ENCODE results near the gene SLF2.

The SLF2 gene

GRCh38 chr10:100909501-100910263 is 3.1 kb upstream of the SLF2 start:
- DNase-seq (ENCODE audit: insufficient read length, low spot score) (no peak), FAIRE-seq (peak; percentile 72)
- TF ChIP-seq SPI1 (IDR thresholded peaks at IDR 0.05; ENCODE audit: low read depth, low read length) (no peak), TAF1 (IDR thresholded peaks at IDR 0.05; ENCODE audit: low read depth, low read length) (no peak), POU2F2 (IDR thresholded peaks at IDR 0.05; ENCODE audit: low read depth, low read length) (no peak), PAX5 (IDR thresholded peaks at IDR 0.05; ENCODE audit: insufficient read depth, low read length, severe bottlenecking) (no peak), POLR2A (IDR thresholded peaks at IDR 0.05; ENCODE audit: low read depth, low read length) (no peak), POLR2AphosphoS5 (IDR thresholded peaks at IDR 0.05; ENCODE audit: low read depth, low read length) (no peak)

GRCh38 chr10:100911472-100911871 is 1.3 kb upstream of the SLF2 start:
- TF ChIP-seq POU2F2 (IDR thresholded peaks at IDR 0.05; ENCODE audit: low read depth, low read length) (no peak), PAX5 (IDR thresholded peaks at IDR 0.05; ENCODE audit: insufficient read depth, low read length, severe bottlenecking) (no peak), POLR2A (IDR thresholded peaks at IDR 0.05; ENCODE audit: low read depth, low read length) (no peak), SPI1 (IDR thresholded peaks at IDR 0.05; ENCODE audit: low read depth, low read length) (no peak), POLR2AphosphoS5 (IDR thresholded peaks at IDR 0.05; ENCODE audit: low read depth, low read length) (no peak), TAF1 (IDR thresholded peaks at IDR 0.05; ENCODE audit: low read depth, low read length) (no peak)
- DNase-seq (ENCODE audit: insufficient read length, low spot score) (no peak), FAIRE-seq (no peak)

DNA sequence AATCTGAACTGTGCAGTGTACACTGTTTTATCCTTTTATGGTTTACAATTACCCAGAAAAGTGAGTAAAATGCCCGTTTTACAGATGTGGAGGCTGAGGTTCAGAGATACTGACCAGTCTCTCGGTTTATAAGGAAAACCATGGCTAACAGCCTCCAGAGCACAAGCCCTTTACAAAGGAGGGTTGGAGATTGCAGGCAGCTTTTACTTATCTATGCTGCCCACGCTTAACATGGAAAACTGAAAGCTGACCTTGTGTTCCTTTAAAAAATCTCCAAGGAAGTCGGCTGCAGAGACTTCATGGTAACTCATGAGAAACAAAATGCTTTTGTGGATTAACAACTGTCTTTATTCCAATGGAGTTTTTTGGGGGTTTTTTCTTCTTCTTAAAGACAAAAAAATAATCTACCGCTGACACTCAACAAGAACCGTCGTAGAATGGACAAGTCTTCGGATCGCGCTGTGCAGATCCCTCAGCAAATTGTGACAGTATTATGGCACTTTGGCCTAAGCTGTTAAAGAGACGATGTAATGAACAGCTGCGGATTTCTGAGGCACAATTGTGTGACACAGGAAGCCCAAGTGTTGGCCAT is 654 bp upstream of the SLF2 start:
- TF ChIP-seq TAF1 (IDR thresholded peaks at IDR 0.05; ENCODE audit: low read depth, low read length) (no peak), POLR2AphosphoS5 (IDR thresholded peaks at IDR 0.05; ENCODE audit: low read depth, low read length) (no peak), SPI1 (IDR thresholded peaks at IDR 0.05; ENCODE audit: low read depth, low read length) (no peak), PAX5 (IDR thresholded peaks at IDR 0.05; ENCODE audit: insufficient read depth, low read length, severe bottlenecking) (no peak)
- FAIRE-seq (no peak), DNase-seq (ENCODE audit: insufficient read length, low spot score) (no peak)

DNA sequence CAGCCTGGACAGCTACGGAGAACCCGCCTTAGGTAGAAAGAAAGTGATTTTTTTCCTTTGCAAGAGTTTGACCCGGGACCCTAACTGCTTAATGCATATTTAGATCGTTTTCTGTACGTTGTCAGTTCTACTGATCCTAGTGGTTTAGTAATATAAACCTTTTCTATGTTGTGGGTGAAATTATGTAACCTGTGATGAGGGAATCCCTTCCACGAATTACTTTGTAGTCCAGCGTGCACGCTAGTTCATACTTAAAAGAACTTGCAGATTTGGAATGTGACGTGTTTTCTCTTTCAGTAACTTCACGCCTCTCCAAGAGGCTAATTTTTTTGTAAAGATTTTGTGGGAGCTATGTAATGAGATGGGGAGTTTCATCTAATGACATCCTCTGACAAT is 705 bp downstream of the SLF2 start:
- DNase-seq (ENCODE audit: insufficient read length, low spot score) (no peak), FAIRE-seq (no peak)
- TF ChIP-seq POU2F2 (IDR thresholded peaks at IDR 0.05; ENCODE audit: low read depth, low read length) (no peak), TAF1 (IDR thresholded peaks at IDR 0.05; ENCODE audit: low read depth, low read length) (no peak), POLR2AphosphoS5 (IDR thresholded peaks at IDR 0.05; ENCODE audit: low read depth, low read length) (no peak), PAX5 (IDR thresholded peaks at IDR 0.05; ENCODE audit: insufficient read depth, low read length, severe bottlenecking) (no peak), POLR2A (IDR thresholded peaks at IDR 0.05; ENCODE audit: low read depth, low read length) (no peak)

GRCh38 chr10:100917071-100917470 is 4.3 kb downstream of the SLF2 start:
- FAIRE-seq (no peak), DNase-seq (ENCODE audit: insufficient read length, low spot score) (no peak)
- TF ChIP-seq TAF1 (IDR thresholded peaks at IDR 0.05; ENCODE audit: low read depth, low read length) (no peak), POLR2A (IDR thresholded peaks at IDR 0.05; ENCODE audit: low read depth, low read length) (no peak), PAX5 (IDR thresholded peaks at IDR 0.05; ENCODE audit: insufficient read depth, low read length, severe bottlenecking) (no peak), POLR2AphosphoS5 (IDR thresholded peaks at IDR 0.05; ENCODE audit: low read depth, low read length) (no peak), POU2F2 (IDR thresholded peaks at IDR 0.05; ENCODE audit: low read depth, low read length) (no peak), SPI1 (IDR thresholded peaks at IDR 0.05; ENCODE audit: low read depth, low read length) (no peak)

DNA sequence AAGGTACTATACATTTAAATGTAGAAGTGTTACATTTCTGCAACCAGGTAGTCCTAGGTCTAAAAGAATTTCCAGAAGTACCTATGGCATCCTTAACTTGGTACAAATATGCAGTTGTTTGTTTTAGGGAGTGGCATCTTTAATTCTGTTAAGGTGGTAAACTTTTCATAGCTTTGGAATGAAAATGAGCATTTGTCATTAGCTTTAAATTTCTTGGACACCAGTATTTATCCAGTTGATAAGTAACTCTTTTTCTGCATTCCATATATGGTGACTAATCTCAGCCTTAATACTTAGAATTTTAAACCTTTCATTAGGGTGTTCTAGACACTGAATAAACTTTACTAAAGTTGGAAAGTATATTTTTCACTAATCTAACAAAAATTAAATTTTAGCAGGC is 10.8 kb downstream of the SLF2 start:
- TF ChIP-seq POU2F2 (IDR thresholded peaks at IDR 0.05; ENCODE audit: low read depth, low read length) (no peak), PAX5 (IDR thresholded peaks at IDR 0.05; ENCODE audit: insufficient read depth, low read length, severe bottlenecking) (no peak), POLR2AphosphoS5 (IDR thresholded peaks at IDR 0.05; ENCODE audit: low read depth, low read length) (no peak), TAF1 (IDR thresholded peaks at IDR 0.05; ENCODE audit: low read depth, low read length) (no peak), SPI1 (IDR thresholded peaks at IDR 0.05; ENCODE audit: low read depth, low read length) (no peak), POLR2A (IDR thresholded peaks at IDR 0.05; ENCODE audit: low read depth, low read length) (no peak)
- no peak for DNase-seq (ENCODE audit: insufficient read length, low spot score)
- FAIRE-seq = no peak

GRCh38 chr10:100927266-100927665 is 14.5 kb downstream of the SLF2 start:
- FAIRE-seq = no peak
- TF ChIP-seq POLR2A (IDR thresholded peaks at IDR 0.05; ENCODE audit: low read depth, low read length) = no peak
- no peak for TF ChIP-seq PAX5 (IDR thresholded peaks at IDR 0.05; ENCODE audit: insufficient read depth, low read length, severe bottlenecking)
- TF ChIP-seq POLR2AphosphoS5 (IDR thresholded peaks at IDR 0.05; ENCODE audit: low read depth, low read length) = no peak
- no peak for TF ChIP-seq TAF1 (IDR thresholded peaks at IDR 0.05; ENCODE audit: low read depth, low read length)
- TF ChIP-seq SPI1 (IDR thresholded peaks at IDR 0.05; ENCODE audit: low read depth, low read length) = no peak
- TF ChIP-seq POU2F2 (IDR thresholded peaks at IDR 0.05; ENCODE audit: low read depth, low read length) = no peak
- DNase-seq (ENCODE audit: insufficient read length, low spot score) = no peak

DNA sequence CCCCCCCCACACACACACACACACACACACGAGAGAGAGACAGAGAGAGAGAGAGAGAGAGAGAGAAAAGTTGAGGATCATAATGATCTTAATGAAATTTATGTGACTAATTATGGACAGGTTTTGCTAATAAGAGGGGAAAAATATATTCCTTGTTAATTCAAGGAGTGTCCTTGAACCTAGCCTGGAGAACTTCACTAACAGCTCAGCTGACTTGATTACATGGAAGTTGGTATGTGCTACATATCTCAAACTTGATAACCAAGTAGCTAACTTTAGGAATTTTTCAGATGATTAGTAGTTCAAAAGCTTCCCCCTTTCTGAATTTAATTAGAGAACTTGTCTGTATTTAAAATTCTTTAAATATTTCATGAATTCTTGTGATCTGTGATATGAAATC is 15.3 kb downstream of the SLF2 start:
- DNase-seq (ENCODE audit: insufficient read length, low spot score) (no peak), FAIRE-seq (no peak)
- no peak for TF ChIP-seq POLR2AphosphoS5 (IDR thresholded peaks at IDR 0.05; ENCODE audit: low read depth, low read length)
- TF ChIP-seq POU2F2 (IDR thresholded peaks at IDR 0.05; ENCODE audit: low read depth, low read length) = no peak
- no peak for TF ChIP-seq POLR2A (IDR thresholded peaks at IDR 0.05; ENCODE audit: low read depth, low read length)
- TF ChIP-seq PAX5 (IDR thresholded peaks at IDR 0.05; ENCODE audit: insufficient read depth, low read length, severe bottlenecking) = no peak
- no peak for TF ChIP-seq TAF1 (IDR thresholded peaks at IDR 0.05; ENCODE audit: low read depth, low read length)

DNA sequence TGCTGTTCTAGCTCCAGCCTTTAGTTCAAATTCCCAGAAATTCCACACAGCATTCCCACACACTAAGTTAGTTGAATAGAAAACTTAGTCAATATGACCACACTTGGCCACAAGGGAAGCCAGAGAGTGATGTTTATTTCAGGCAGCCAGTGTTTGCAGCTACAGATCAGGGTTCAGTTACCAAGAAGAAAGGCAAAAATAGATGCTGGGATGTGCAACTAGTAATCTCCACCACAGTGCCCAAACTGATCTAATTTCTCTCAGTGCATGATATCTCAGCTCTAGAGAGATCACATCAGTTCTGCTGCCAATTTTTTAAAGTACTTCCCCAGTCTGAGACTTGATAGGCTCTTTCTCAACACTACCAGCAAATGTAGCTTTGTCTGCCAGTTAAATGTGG is 17.6 kb downstream of the SLF2 start:
- no peak for TF ChIP-seq POLR2A (IDR thresholded peaks at IDR 0.05; ENCODE audit: low read depth, low read length)
- no peak for TF ChIP-seq SPI1 (IDR thresholded peaks at IDR 0.05; ENCODE audit: low read depth, low read length)
- TF ChIP-seq PAX5 (IDR thresholded peaks at IDR 0.05; ENCODE audit: insufficient read depth, low read length, severe bottlenecking) = no peak
- TF ChIP-seq POLR2AphosphoS5 (IDR thresholded peaks at IDR 0.05; ENCODE audit: low read depth, low read length) = no peak
- TF ChIP-seq TAF1 (IDR thresholded peaks at IDR 0.05; ENCODE audit: low read depth, low read length) = no peak
- no peak for TF ChIP-seq POU2F2 (IDR thresholded peaks at IDR 0.05; ENCODE audit: low read depth, low read length)
- no peak for FAIRE-seq
- DNase-seq (ENCODE audit: insufficient read length, low spot score) = no peak
